Neural progenitor cell (in vitro differentiated cells): ENCODE measurements around the gene ZNF628. TPM values are rescaled to one million over a fixed set of nuclear protein-coding genes. Genes with fewer than 3 reads are reported as not detected.

Experiments
- DNase-seq: peaks from one replicate; pipeline ENCODE4 v3.0.0-alpha.2; 2016; ENCODE audit warnings: low spot score
- H2AFZ ChIP-seq: fragments of 200-600 bp; sonication (generic); replicated peaks from 2 replicates; pipeline ENCODE4 v1.6.1; 2016; ENCODE audit warnings: antibody characterized with exemption
- H3F3A ChIP-seq: fragments of 200-600 bp; sonication (generic); 2 replicates; pipeline ENCODE4 v1.6.1; 2016; ENCODE audit warnings: antibody characterized with exemption, low read depth
- H3K27ac ChIP-seq: fragments of 200-600 bp; sonication (generic); 2 replicates; pipeline ENCODE4 v1.5.1; 2016; ENCODE audit warnings: mild to moderate bottlenecking
- H3K27me3 ChIP-seq: fragments of 200-600 bp; sonication (generic); 2 replicates; pipeline ENCODE4 v1.6.1; 2016; ENCODE audit warnings: mild to moderate bottlenecking, moderate library complexity
- H3K36me3 ChIP-seq: fragments of 200-600 bp; sonication (generic); 2 replicates; pipeline ENCODE4 v1.5.1; 2016
- H3K4me1 ChIP-seq: fragments of 200-600 bp; sonication (generic); 2 replicates; pipeline ENCODE4 v1.6.1; 2016; ENCODE audit warnings: mixed run types
- H3K4me2 ChIP-seq: fragments of 200-600 bp; sonication (generic); 2 replicates; pipeline ENCODE4 v1.6.1; 2016
- H3K4me3 ChIP-seq: fragments of 200-600 bp; sonication (generic); 2 replicates; pipeline ENCODE4 v1.5.1; 2016
- H3K79me2 ChIP-seq: fragments of 200-600 bp; sonication (generic); 2 replicates; pipeline ENCODE4 v1.6.1; 2016; ENCODE audit warnings: low read depth
- H3K9ac ChIP-seq: fragments of 200-600 bp; sonication (generic); 2 replicates; pipeline ENCODE4 v1.6.1; 2016
- H3K9me3 ChIP-seq: fragments of 200-600 bp; sonication (generic); 2 replicates; pipeline ENCODE4 v1.5.1; 2016; ENCODE audit warnings: low read depth
- H4K20me1 ChIP-seq: fragments of 200-600 bp; sonication (generic); 2 replicates; pipeline ENCODE4 v1.6.1; 2016; ENCODE audit warnings: low read depth
- H3K27ac Mint-ChIP-seq: 3 replicates; pipeline ENCODE4 v1.8.0; 2021; ENCODE audit warnings: mixed read lengths
- H3K27me3 Mint-ChIP-seq: 2 replicates; pipeline ENCODE4 v1.8.0; 2022; ENCODE audit warnings: low read depth, mild to moderate bottlenecking, inconsistent platforms, moderate library complexity, mixed read lengths; ENCODE audit not compliant: insufficient read depth
- H3K36me3 Mint-ChIP-seq: 3 replicates; pipeline ENCODE4 v1.8.0; 2021; ENCODE audit warnings: mixed read lengths
- H3K4me1 Mint-ChIP-seq: 3 replicates; pipeline ENCODE4 v1.8.0; 2021; ENCODE audit warnings: mixed read lengths
- H3K4me3 Mint-ChIP-seq: 3 replicates; pipeline ENCODE4 v1.8.0; 2021; ENCODE audit warnings: mild to moderate bottlenecking, moderate library complexity, mixed read lengths
- H3K9me3 Mint-ChIP-seq: 3 replicates; pipeline ENCODE4 v1.8.0; 2020; ENCODE audit warnings: mixed read lengths
- CTCF ChIP-seq: fragments of 200-600 bp; sonication (generic); IDR thresholded peaks from 2 replicates; pipeline ENCODE4 v1.5.1; 2017; ENCODE audit warnings: antibody characterized with exemption, mild to moderate bottlenecking
- EZH2 ChIP-seq: fragments of 200-600 bp; sonication (generic); IDR thresholded peaks from 2 replicates; pipeline ENCODE4 v1.6.1; 2017; ENCODE audit warnings: antibody characterized with exemption, mild to moderate bottlenecking, moderate library complexity
- EZH2phosphoT487 ChIP-seq: fragments of 200-600 bp; sonication (generic); IDR thresholded peaks from 2 replicates; pipeline ENCODE4 v1.6.1; 2017; ENCODE audit warnings: antibody characterized with exemption
- total RNA-seq: library from RNA; depleted of rRNA; stranded (reverse); fragments of >200 nt; gene quantifications from 2 replicates; pipeline ENCODE4 v1.2.3, GENCODE V29; 2015; ENCODE audit warnings: low replicate concordance

ZNF628 gene
- total RNA-seq, 1 donor from 2014 or later, result not detected

- Histone ChIP-seq H3K9me3 (no peaks in the 10 kb centered on the region), H3K4me2 (peak overlapping the region; percentile 85), H3K27ac (no peak overlapping the region), H3K4me1 (no peaks in the 10 kb centered on the region), H3K27me3 (peaks cover 5% of the 10 kb centered on the region), H2AFZ (peak overlapping the region; percentile 85), H4K20me1 (no peaks in the 10 kb centered on the region), H3K9ac (no peak overlapping the region), H3F3A (no peaks in the 10 kb centered on the region), H3K79me2 (no peaks in the 10 kb centered on the region), H3K4me3 (peak overlapping the region; percentile 45), H3K36me3 (no peaks in the 10 kb centered on the region)
- no peaks in the 10 kb centered on the region for H3K9me3 Mint-ChIP-seq
- H3K36me3 Mint-ChIP-seq, result no peaks in the 10 kb centered on the region
- H3K4me1 Mint-ChIP-seq, result peaks cover 3% of the 10 kb centered on the region
- H3K27ac Mint-ChIP-seq, result peak overlapping the region; percentile 76
- H3K4me3 Mint-ChIP-seq, result peak overlapping the region; percentile 77
- peaks cover 5% of the 10 kb centered on the region for H3K27me3 Mint-ChIP-seq
- TF ChIP-seq CTCF (peak; percentile 90), EZH2phosphoT487 (no peak)
- peak; percentile 96 for DNase-seq
Measured at GRCh38 chr19:55516878-55517620, 40.6 kb downstream of the ZNF628 start.

- TF ChIP-seq CTCF (no peak), EZH2phosphoT487 (no peak), EZH2 (no peak)
- no peaks in the 10 kb centered on the region for H3K9me3 ChIP-seq
- peaks cover 3% of the 10 kb centered on the region for H3K4me1 Mint-ChIP-seq
- H3K36me3 ChIP-seq, result no peaks in the 10 kb centered on the region
- peaks cover 5% of the 10 kb centered on the region for H3K27me3 ChIP-seq
- peaks cover 5% of the 10 kb centered on the region for H3K27me3 Mint-ChIP-seq
- no peaks in the 10 kb centered on the region for H3K79me2 ChIP-seq
- no peaks in the 10 kb centered on the region for H3K9me3 Mint-ChIP-seq
- no peak overlapping the region for H3K27ac ChIP-seq
- no peak overlapping the region for H3K4me3 ChIP-seq
- no peak overlapping the region for H3K27ac Mint-ChIP-seq
- no peak for DNase-seq
- no peaks in the 10 kb centered on the region for H3K36me3 Mint-ChIP-seq
- no peak overlapping the region for H3K4me3 Mint-ChIP-seq
- H3K4me2 ChIP-seq, result no peak overlapping the region
- H4K20me1 ChIP-seq, result no peaks in the 10 kb centered on the region
- H3F3A ChIP-seq, result no peaks in the 10 kb centered on the region
- H3K9ac ChIP-seq, result no peak overlapping the region
- H3K4me1 ChIP-seq, result no peaks in the 10 kb centered on the region
- H2AFZ ChIP-seq, result no peak overlapping the region
Measured at GRCh38 chr19:55519451-55520311, 43.3 kb downstream of the ZNF628 start.

- Histone ChIP-seq H3K4me3 (no peak overlapping the region), H3K27ac (no peak overlapping the region), H2AFZ (no peak overlapping the region), H4K20me1 (no peaks in the 10 kb centered on the region), H3K9ac (no peak overlapping the region), H3K9me3 (no peaks in the 10 kb centered on the region), H3K4me2 (no peak overlapping the region), H3F3A (peaks cover 3% of the 10 kb centered on the region), H3K79me2 (no peaks in the 10 kb centered on the region), H3K4me1 (peaks cover 4% of the 10 kb centered on the region), H3K36me3 (no peaks in the 10 kb centered on the region), H3K27me3 (peaks cover 5% of the 10 kb centered on the region)
- Mint-ChIP-seq H3K27me3 (peaks cover 8% of the 10 kb centered on the region), H3K27ac (no peak overlapping the region), H3K36me3 (no peaks in the 10 kb centered on the region), H3K4me3 (no peak overlapping the region), H3K9me3 (no peaks in the 10 kb centered on the region), H3K4me1 (peaks cover 7% of the 10 kb centered on the region)
- DNase-seq, result no peak
- no peak for TF ChIP-seq EZH2
- TF ChIP-seq CTCF, result no peak
- TF ChIP-seq EZH2phosphoT487, result no peak
Measured at GRCh38 chr19:55520691-55521292, 44.4 kb downstream of the ZNF628 start.
